Suprapubic skin (tissue), 4 donors: Measurements from ENCODE around the gene NUP153. TPM values are rescaled to one million over a fixed set of nuclear protein-coding genes. Genes with fewer than 3 reads are reported as not detected.
"Not testable (repeated sequence)": the region's sequence is repeated elsewhere in the genome, so short reads cannot be mapped to it uniquely, and the experiment has no call there.

Source experiments
- DNase-seq, 2 donors: peaks; one replicate each; pipeline ENCODE4 v3.0.0-alpha.2; 2019; ENCODE audit warnings: low spot score in 2 of 2
- H3K27ac ChIP-seq: fragments of 200-600 bp; sonication (generic); one replicate; pipeline ENCODE4 v1.5.1; 2019
- H3K27me3 ChIP-seq: fragments of 200-600 bp; sonication (generic); one replicate; pipeline ENCODE4 v1.5.1; 2019
- H3K36me3 ChIP-seq: fragments of 200-600 bp; sonication (generic); one replicate; pipeline ENCODE4 v1.5.1; 2019
- H3K4me1 ChIP-seq: fragments of 200-600 bp; sonication (generic); one replicate; pipeline ENCODE4 v1.5.1; 2019
- H3K4me3 ChIP-seq: fragments of 200-600 bp; sonication (generic); one replicate; pipeline ENCODE4 v1.5.1; 2019; ENCODE audit warnings: mild to moderate bottlenecking
- H3K9me3 ChIP-seq: fragments of 200-600 bp; sonication (generic); one replicate; pipeline ENCODE4 v1.5.1; 2019
- CTCF ChIP-seq, 2 donors: fragments of 200-600 bp in 1 of 2; fragments of 450-650 bp in 1 of 2; sonication (generic) in 1 of 2; IDR thresholded peaks; one replicate each; pipeline ENCODE4 v1.5.1; 2016 to 2019; ENCODE audit warnings: antibody characterized with exemption in 2 of 2, mild to moderate bottlenecking in 1 of 2, moderate library complexity in 1 of 2
- EP300 ChIP-seq: sonication (generic); formaldehyde crosslinking; IDR thresholded peaks from one replicate; pipeline ENCODE4 v1.6.1; 2017; ENCODE audit warnings: antibody characterized with exemption
- POLR2A ChIP-seq, 2 donors: fragments of 450-650 bp; IDR thresholded peaks; one replicate each; pipeline ENCODE4 v1.6.1; 2017; ENCODE audit warnings: antibody characterized with exemption in 2 of 2, mild to moderate bottlenecking in 2 of 2, moderate library complexity in 2 of 2
- POLR2AphosphoS5 ChIP-seq, 3 donors: sonication (generic); formaldehyde crosslinking; IDR thresholded peaks; one replicate each; pipeline ENCODE4 v1.6.1; 2017; ENCODE audit warnings: antibody characterized with exemption in 3 of 3
- WGBS: methylation state at CpG from one replicate; pipeline ENCODE4 v1.1.5; 2018; 5-methylcytosine and 5-hydroxymethylcytosine counted together
- total RNA-seq, 4 donors: library from RNA; depleted of rRNA; stranded (reverse); fragments of >200 nt; gene quantifications; one replicate each; pipeline ENCODE4 v1.1.0, GENCODE V29; 2016

Gene NUP153
- 10 to 100 TPM; 38.6 to 46.0 (median 42.5) TPM for total RNA-seq

GRCh38 chr6:17706580-17707370 is at the start of gene NUP153:
NUP153 (minus strand) TSS chr6:17706925; CDS start chr6:17706387, 538 bp downstream.
- Histone ChIP-seq H3K9me3 (no peaks in the 10 kb centered on the region), H3K4me1 (peaks cover 38% of the 10 kb centered on the region), H3K36me3 (no peaks in the 10 kb centered on the region), H3K27me3 (no peaks in the 10 kb centered on the region), H3K4me3 (peak within 1 kb of the TSS; percentile 61), H3K27ac (peak within 1 kb of the TSS; percentile 97)
- under 1% methylated on average over 24 of the region's 69 CpGs for WGBS
- TF ChIP-seq CTCF (IDR thresholded peaks at IDR 0.05) (no peak), POLR2AphosphoS5 (IDR thresholded peaks at IDR 0.05) (peak; percentile 89 to 99 (median 95)), POLR2A (IDR thresholded peaks at IDR 0.05) (peak; percentile 41 to 87), EP300 (peak; percentile 42)
- peak; percentile 99 for DNase-seq

DNA sequence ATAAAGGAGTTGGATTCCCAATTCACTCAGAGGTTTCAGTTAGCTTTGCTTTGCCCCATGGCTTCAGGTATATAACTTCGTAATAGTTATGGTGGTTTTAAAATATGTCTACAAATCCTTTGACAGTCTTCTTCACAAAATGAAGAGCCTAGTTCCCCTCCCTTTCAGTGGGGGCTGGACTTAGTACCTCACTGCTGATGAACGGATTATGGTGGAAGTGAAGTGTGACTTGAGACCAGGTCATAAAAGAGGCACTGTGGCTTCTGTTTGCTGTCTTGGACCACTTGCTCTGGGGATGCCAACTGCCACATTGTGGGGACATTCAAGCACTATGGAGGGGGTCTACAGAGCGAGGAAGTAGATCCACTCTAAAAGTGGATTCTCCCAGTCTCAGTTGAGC is 47.5 kb upstream of the NUP153 start:
- DNase-seq: no peak
- Histone ChIP-seq H3K9me3 (no peaks in the 10 kb centered on the region), H3K27me3 (no peaks in the 10 kb centered on the region), H3K27ac (no peak overlapping the region), H3K4me3 (no peak overlapping the region), H3K36me3 (peaks cover 3% of the 10 kb centered on the region), H3K4me1 (no peaks in the 10 kb centered on the region)
- TF ChIP-seq POLR2AphosphoS5 (IDR thresholded peaks at IDR 0.05): no peak
- no peak for TF ChIP-seq POLR2A (IDR thresholded peaks at IDR 0.05)
- TF ChIP-seq CTCF (IDR thresholded peaks at IDR 0.05): no peak
- TF ChIP-seq EP300: no peak
- 78% methylated on average over 3 of the region's 3 CpGs for WGBS

GRCh38 chr6:17745324-17745723 is 38.6 kb upstream of the NUP153 start:
- H3K27ac ChIP-seq, H3K27me3 ChIP-seq, H3K9me3 ChIP-seq, DNase-seq, H3K4me3 ChIP-seq, H3K36me3 ChIP-seq: not testable (repeated sequence)
- peaks cover 15% of the 10 kb centered on the region for H3K4me1 ChIP-seq
- 98% methylated on average over 24 of the region's 35 CpGs for WGBS

GRCh38 chr6:17744757-17745308 is 38.1 kb upstream of the NUP153 start:
- H3K4me3 ChIP-seq, H3K9me3 ChIP-seq, H3K27me3 ChIP-seq, H3K27ac ChIP-seq, DNase-seq, H3K36me3 ChIP-seq: not testable (repeated sequence)
- H3K4me1 ChIP-seq: peaks cover 15% of the 10 kb centered on the region
- 90% methylated on average over 12 of the region's 13 CpGs for WGBS

DNA sequence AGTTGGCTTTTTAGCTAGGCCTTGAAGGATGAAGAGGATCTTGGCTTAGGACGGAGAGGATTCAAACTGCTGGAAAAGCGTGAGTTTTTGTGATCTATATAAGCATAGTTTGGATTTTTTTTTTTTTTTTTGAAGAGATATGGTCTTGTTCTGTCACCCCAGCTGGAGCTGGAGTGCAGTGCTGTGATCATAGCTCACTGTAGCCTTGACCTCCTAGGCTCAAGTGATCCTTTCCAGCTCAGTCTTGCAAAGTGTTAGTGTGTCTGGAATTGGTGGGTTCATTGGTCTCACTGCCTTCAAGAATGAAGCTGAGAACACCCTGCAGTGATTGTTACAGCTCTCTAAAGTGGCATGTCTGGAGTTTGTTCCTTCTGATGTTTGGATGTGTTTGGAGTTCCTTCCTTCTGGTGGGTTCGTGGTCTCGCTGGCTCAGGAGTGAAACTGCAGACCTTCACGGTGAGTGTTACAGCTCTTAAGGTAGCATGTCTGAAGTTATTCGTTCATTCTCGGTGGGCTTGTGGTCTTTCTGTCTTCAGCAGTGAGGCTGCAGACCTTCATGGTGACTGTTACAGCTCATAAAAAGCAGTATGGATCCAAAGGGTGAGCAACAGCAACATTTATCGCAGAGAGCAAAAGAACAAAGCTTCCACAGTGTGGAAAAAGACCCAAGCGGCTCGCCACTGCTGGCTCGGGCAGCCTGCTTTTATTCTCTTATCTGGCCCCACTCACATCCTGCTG is 37.5 kb upstream of the NUP153 start:
- WGBS: 75% methylated on average over 11 of the region's 11 CpGs
- DNase-seq: no peak
- no peaks in the 10 kb centered on the region for H3K9me3 ChIP-seq
- H3K27ac ChIP-seq: no peak overlapping the region
- no peaks in the 10 kb centered on the region for H3K27me3 ChIP-seq
- no peak overlapping the region for H3K4me3 ChIP-seq
- peaks cover 15% of the 10 kb centered on the region for H3K4me1 ChIP-seq
- TF ChIP-seq CTCF (IDR thresholded peaks at IDR 0.05) (no peak), EP300 (no peak), POLR2A (IDR thresholded peaks at IDR 0.05) (no peak), POLR2AphosphoS5 (IDR thresholded peaks at IDR 0.05) (no peak)
- no peaks in the 10 kb centered on the region for H3K36me3 ChIP-seq

DNA sequence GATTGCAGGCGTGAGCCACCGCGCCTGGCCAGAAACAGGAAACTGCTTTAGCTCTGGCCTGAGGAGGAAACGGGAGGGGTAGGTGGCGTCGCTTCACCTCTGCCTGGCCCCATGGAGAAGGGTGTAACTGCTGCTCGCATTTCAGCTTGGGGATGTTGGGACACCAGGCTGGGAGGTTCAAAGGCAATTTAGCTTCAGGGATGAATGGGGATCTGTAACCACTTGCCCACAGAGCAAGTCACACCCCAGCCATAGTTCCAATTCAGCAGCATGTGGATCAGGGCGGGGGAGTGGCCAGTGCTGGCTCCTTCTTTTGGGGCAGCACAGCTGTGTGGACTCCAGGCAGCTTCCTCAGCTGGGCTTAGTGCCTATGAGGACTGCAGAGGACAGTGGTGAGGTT is 34.8 kb upstream of the NUP153 start:
- no peaks in the 10 kb centered on the region for H3K36me3 ChIP-seq
- DNase-seq: no peak
- 17% methylated on average over 7 of the region's 8 CpGs for WGBS
- peaks cover 15% of the 10 kb centered on the region for H3K4me1 ChIP-seq
- H3K9me3 ChIP-seq: peaks cover 6% of the 10 kb centered on the region
- H3K4me3 ChIP-seq: no peak overlapping the region
- TF ChIP-seq POLR2A (IDR thresholded peaks at IDR 0.05): no peak
- TF ChIP-seq EP300: no peak
- no peak for TF ChIP-seq CTCF (IDR thresholded peaks at IDR 0.05)
- TF ChIP-seq POLR2AphosphoS5 (IDR thresholded peaks at IDR 0.05): no peak
- H3K27ac ChIP-seq: no peak overlapping the region
- no peaks in the 10 kb centered on the region for H3K27me3 ChIP-seq
